K562 (cell line): ENCODE measurements around the gene MME. TPM values are rescaled to one million over a fixed set of nuclear protein-coding genes. Genes with fewer than 3 reads are reported as not detected.

Experiments
- ATAC-seq: fragments of 200-7000 bp; cut with Tn5 transposase; 3 replicates; pipeline ENCODE4 v1.9.1; 2020; ENCODE audit warnings: moderate library complexity
- BruUV-seq: library from RNA; stranded (reverse); fragments of 400-500 nt; replicated peaks from 2 replicates; lab custom pipeline; 2021; lab: Mats Ljungman, UMichigan
- CTCF ChIA-PET: fragments of 300-600 bp; formaldehyde crosslinking; extraction: SDS; loops from one replicate; lab custom pipeline; 2021; ENCODE audit warnings: low intra/inter-chr PET ratio; lab: Yijun Ruan, JAX
- POLR2A ChIA-PET: fragments of 300-600, 350-650 bp; sonication (Branson Sonifier 250); formaldehyde crosslinking; extraction: SDS; loops from one replicate; lab custom pipeline; 2021; ENCODE audit warnings: antibody characterized with exemption, inconsistent platforms; lab: Yijun Ruan, JAX
- DNase-seq, 4 experiments: peaks; one replicate each; pipeline versions ENCODE4 v3.0.0 to v3.0.0-alpha.2; 2011 to 2018; ENCODE audit warnings: low spot score in 3 of 4, mixed read lengths in 3 of 4; ENCODE audit errors: extremely low read depth in 1 of 4
- FAIRE-seq: peaks from 2 replicates; lab custom pipeline; 2011; peaks lifted over from hg19 to GRCh38; lab: Jason Lieb, UNC
- H2AFZ ChIP-seq: 2 replicates; pipeline ENCODE4 v1.6.0; 2011; ENCODE audit warnings: low read depth, low read length, control low read depth, inconsistent platforms
- H3K27ac ChIP-seq: fragments of 200-600 bp; 3 replicates; pipeline ENCODE4 v1.8.0; 2011; ENCODE audit warnings: low read depth, mild to moderate bottlenecking, control low read depth, inconsistent platforms, low read length, moderate library complexity, mixed read lengths; ENCODE audit errors: extremely low read depth
- H3K27me3 ChIP-seq, 2 experiments: fragments of 300-600 bp in 1 of 2; 2 replicates in 1 of 2; 3 replicates in 1 of 2; pipeline versions ENCODE4 v1.6.0 to v1.8.0; 2011; ENCODE audit warnings: inconsistent platforms in 2 of 2, low read length in 2 of 2, mild to moderate bottlenecking in 1 of 2, mixed read lengths in 1 of 2, moderate library complexity in 1 of 2; ENCODE audit not compliant: control insufficient read depth in 2 of 2, insufficient read depth in 2 of 2
- H3K36me3 ChIP-seq: fragments of 300-600 bp; 3 replicates; pipeline ENCODE4 v1.8.0; 2011; ENCODE audit warnings: mild to moderate bottlenecking, low read length, inconsistent platforms; ENCODE audit not compliant: control insufficient read depth, insufficient read depth
- H3K4me1 ChIP-seq, 2 experiments: fragments of 200-600 bp in 1 of 2; replicated peaks in 1 of 2; 2 replicates in 1 of 2; 3 replicates in 1 of 2; pipeline versions ENCODE4 v1.5.1 to v1.8.0; 2011; ENCODE audit warnings: inconsistent platforms in 2 of 2, low read length in 2 of 2, mild to moderate bottlenecking in 1 of 2, mixed read lengths in 1 of 2, moderate library complexity in 1 of 2; ENCODE audit not compliant: control insufficient read depth in 2 of 2, insufficient read depth in 2 of 2
- H3K4me2 ChIP-seq: 2 replicates; pipeline ENCODE4 v1.6.1; 2011; ENCODE audit warnings: low read length, control low read depth, inconsistent platforms, mixed read lengths; ENCODE audit not compliant: insufficient read depth
- H3K4me3 ChIP-seq: fragments of 200-600 bp; sonication (generic), shearing (Covaris generic); 2 replicates; pipeline ENCODE4 v1.5.1; 2016; ENCODE audit warnings: control low read depth, inconsistent platforms
- H3K79me2 ChIP-seq: fragments of 200-600 bp; 3 replicates; pipeline ENCODE4 v1.8.0; 2011; ENCODE audit warnings: low read length, inconsistent platforms; ENCODE audit not compliant: control insufficient read depth, insufficient read depth
- H3K9ac ChIP-seq, 2 experiments: 2 replicates each; pipeline versions ENCODE4 v1.6.0 to v1.6.1; 2011; ENCODE audit warnings: low read depth in 2 of 2, low read length in 2 of 2, control low read depth in 1 of 2, inconsistent platforms in 1 of 2, mild to moderate bottlenecking in 1 of 2, mixed read lengths in 1 of 2; ENCODE audit not compliant: insufficient read depth in 1 of 2
- H3K9me1 ChIP-seq: one replicate; pipeline ENCODE4 v1.6.0; 2011; ENCODE audit warnings: inconsistent platforms, mild to moderate bottlenecking, low read length, moderate library complexity; ENCODE audit not compliant: control insufficient read depth, insufficient read depth
- H3K9me3 ChIP-seq: replicated peaks from 2 replicates; pipeline ENCODE4 v1.5.1; 2011; ENCODE audit warnings: low read depth, low read length, inconsistent platforms; ENCODE audit not compliant: control insufficient read depth, insufficient read depth
- H4K20me1 ChIP-seq: replicated peaks from 2 replicates; pipeline ENCODE4 v1.6.1; 2011; ENCODE audit warnings: low read length, inconsistent platforms, mixed read lengths; ENCODE audit not compliant: control insufficient read depth, insufficient read depth
- AFF4 ChIP-seq: sonication (generic); formaldehyde crosslinking; IDR thresholded peaks from 2 replicates; pipeline ENCODE4 v1.8.0; 2023; ENCODE audit warnings: mild to moderate bottlenecking, missing genetic modification reagents
- HDAC3 ChIP-seq: fragments of 450-650 bp; IDR thresholded peaks from 2 replicates; pipeline ENCODE4 v1.6.1; 2018; ENCODE audit warnings: borderline replicate concordance, mild to moderate bottlenecking, moderate library complexity; ENCODE audit not compliant: partially characterized antibody
- HMGN3 ChIP-seq: IDR thresholded peaks from 2 replicates; pipeline ENCODE4 v1.6.1; 2011; ENCODE audit warnings: borderline replicate concordance, low read depth, mild to moderate bottlenecking, mixed read lengths, low read length; ENCODE audit not compliant: insufficient read length; ENCODE audit errors: extremely low read depth
- HNRNPL ChIP-seq: fragments of 200-400 bp; formaldehyde crosslinking; IDR thresholded peaks from 2 replicates; pipeline ENCODE4 v1.6.1; 2017; ENCODE audit warnings: low read depth, mild to moderate bottlenecking, low read length
- MEF2D ChIP-seq: conservative IDR thresholded peaks from 2 replicates; pipeline ENCODE4 v1.6.1; 2016; ENCODE audit warnings: low read depth, missing genetic modification characterization, missing compliant biosample characterization
- RBM25 ChIP-seq: fragments of 200-400 bp; formaldehyde crosslinking; IDR thresholded peaks from 2 replicates; pipeline ENCODE4 v1.6.1; 2018; ENCODE audit warnings: low read length, low read depth, moderate library complexity; ENCODE audit not compliant: severe bottlenecking
- RBM34 ChIP-seq: fragments of 200-400 bp; formaldehyde crosslinking; IDR thresholded peaks from 2 replicates; pipeline ENCODE4 v1.6.1; 2018; ENCODE audit warnings: low read length, borderline replicate concordance; ENCODE audit not compliant: insufficient read depth
- SNRNP70 ChIP-seq: fragments of 200-400 bp; formaldehyde crosslinking; optimal IDR thresholded peaks from 2 replicates; pipeline ENCODE3; 2017; ENCODE audit warnings: low read depth, low read length
- TAF7 ChIP-seq: fragments of 450-650 bp; IDR thresholded peaks from 2 replicates; pipeline ENCODE4 v1.6.1; 2016; ENCODE audit warnings: missing genetic modification characterization, missing compliant biosample characterization
- TFAM ChIP-seq: fragments of 250-450 bp; sonication (Bioruptor Pico); conservative IDR thresholded peaks from 2 replicates; pipeline ENCODE4 v1.5.0; 2021; ENCODE audit warnings: mild to moderate bottlenecking, moderate library complexity
- ZBTB7A ChIP-seq: IDR thresholded peaks from 2 replicates; pipeline ENCODE4 v1.6.1; 2011; ENCODE audit warnings: low read depth, mild to moderate bottlenecking, low read length, moderate library complexity, borderline replicate concordance; ENCODE audit not compliant: control insufficient read depth
- ZC3H4 ChIP-seq: sonication (generic); formaldehyde crosslinking; IDR thresholded peaks from 2 replicates; pipeline ENCODE4 v1.9.0; 2021; ENCODE audit warnings: missing genetic modification reagents, borderline replicate concordance
- ZC3H8 ChIP-seq: fragments of 450-650 bp; IDR thresholded peaks from 2 replicates; pipeline ENCODE4 v1.6.1; 2017
- ZNF551 ChIP-seq: fragments of 250-450 bp; sonication (Bioruptor Pico); IDR thresholded peaks from 2 replicates; pipeline ENCODE4 v1.5.0; 2021; ENCODE audit warnings: mild to moderate bottlenecking, moderate library complexity
- ZNF561 ChIP-seq: fragments of 450-650 bp; formaldehyde crosslinking; conservative IDR thresholded peaks from 2 replicates; pipeline ENCODE4 v1.4.0; 2020; ENCODE audit warnings: mild to moderate bottlenecking, moderate library complexity
- ZNF785 ChIP-seq: fragments of 250-450 bp; sonication (Bioruptor Pico); IDR thresholded peaks from 2 replicates; pipeline ENCODE4 v1.4.0; 2020; ENCODE audit warnings: mild to moderate bottlenecking
- WGBS: fragments of 100-300 bp; shearing (Covaris generic); methylation state at CpG from one replicate; pipeline ENCODE4 v1.1.6; 2016; ENCODE audit warnings: low coverage, mixed read lengths; ENCODE audit not compliant: insufficient coverage; ENCODE audit errors: missing lambda C conversion rate; 5-methylcytosine and 5-hydroxymethylcytosine counted together
- in situ Hi-C: fragments of 300-500 bp; cut with MboI; formaldehyde crosslinking; loops from 4 replicates; pipeline ENCODE4 v1.15.0; 2018; ENCODE audit warnings: inconsistent platforms, mixed read lengths
- intact Hi-C: fragments of 100-400 bp; cut with micrococcal nuclease; formaldehyde crosslinking; loops from 2 replicates; pipeline ENCODE4 v1.14.2; 2022
- polyA plus RNA-seq, 8 experiments: library from polyadenylated mRNA; depleted of rRNA in 4 of 8; stranded (reverse) in 5 of 8; unstranded in 3 of 8; fragments of >200 nt; fragmentation: Nextera tagmentation in 2 of 8; fragmentation: Illumina TruSeq in 1 of 8; extraction: Ambion mirVana in 2 of 8; extraction: Trizol in 1 of 8; gene quantifications; 2 replicates each; pipeline versions ENCODE4 v1.2.1 to v1.2.3, GENCODE V29; 2011 to 2014; ENCODE audit warnings: inconsistent platforms in 1 of 8, missing spikeins in 1 of 8
- total RNA-seq, 7 experiments: library from RNA; depleted of rRNA in 6 of 7; stranded (reverse); fragments of >200 nt in 6 of 7; fragmentation: Illumina TruSeq in 2 of 7; extraction: Trizol in 2 of 7; gene quantifications; 2 replicates each; pipeline versions ENCODE4 v1.2.1 to v1.2.3, GENCODE V29; 2011 to 2021; ENCODE audit warnings: low replicate concordance in 1 of 7
- TF ChIP-seq, protein P1 (sequence below): fragments of 250-450 bp; sonication (Bioruptor Pico); IDR thresholded peaks from 2 replicates; pipeline ENCODE4 v1.4.0; 2020; ENCODE audit warnings: mild to moderate bottlenecking

MME gene
- total and polyA plus RNA-seq, 9 of the 15 experiments (the other 6 are each of a cell fraction or from before 2014, with no cell fraction given), result 0.80 to 8.6 (median 2.5) TPM

GRCh38 chr3:155184011-155184410, 103.9 kb downstream of the MME start:
- 53% methylated on average over 1 of the region's 1 CpG for WGBS
- no peak overlapping the region for H3K9ac ChIP-seq
- no peak for FAIRE-seq
- no peak overlapping the region for H2AFZ ChIP-seq
- no peak overlapping the region for H3K4me3 ChIP-seq
- DNase-seq, result no peak
- no peaks in the 10 kb centered on the region for H3K9me1 ChIP-seq
- no TSS peak for BruUV-seq
- no peak overlapping the region for H3K27ac ChIP-seq
- H3K36me3 ChIP-seq, result no peaks in the 10 kb centered on the region
- ATAC-seq, result no peak
- no peak overlapping the region for H3K4me2 ChIP-seq
- no peaks in the 10 kb centered on the region for H3K9me3 ChIP-seq
- no peaks in the 10 kb centered on the region for H3K27me3 ChIP-seq
- TF ChIP-seq ZC3H4 (CRISPR knock-in tag), result no peak
- TF ChIP-seq TFAM (CRISPR knock-in tag), result no peak
- TF ChIP-seq RBM34, result no peak
- no peak for TF ChIP-seq HDAC3
- TF ChIP-seq ZC3H8, result no peak
- TF ChIP-seq AFF4, result no peak
- TF ChIP-seq ZBTB7A, result no peak
- no peak for TF ChIP-seq ZNF561 (CRISPR knock-in tag)
- no peak for TF ChIP-seq RBM25
- TF ChIP-seq TAF7, result no peak
- TF ChIP-seq, protein P1, sequence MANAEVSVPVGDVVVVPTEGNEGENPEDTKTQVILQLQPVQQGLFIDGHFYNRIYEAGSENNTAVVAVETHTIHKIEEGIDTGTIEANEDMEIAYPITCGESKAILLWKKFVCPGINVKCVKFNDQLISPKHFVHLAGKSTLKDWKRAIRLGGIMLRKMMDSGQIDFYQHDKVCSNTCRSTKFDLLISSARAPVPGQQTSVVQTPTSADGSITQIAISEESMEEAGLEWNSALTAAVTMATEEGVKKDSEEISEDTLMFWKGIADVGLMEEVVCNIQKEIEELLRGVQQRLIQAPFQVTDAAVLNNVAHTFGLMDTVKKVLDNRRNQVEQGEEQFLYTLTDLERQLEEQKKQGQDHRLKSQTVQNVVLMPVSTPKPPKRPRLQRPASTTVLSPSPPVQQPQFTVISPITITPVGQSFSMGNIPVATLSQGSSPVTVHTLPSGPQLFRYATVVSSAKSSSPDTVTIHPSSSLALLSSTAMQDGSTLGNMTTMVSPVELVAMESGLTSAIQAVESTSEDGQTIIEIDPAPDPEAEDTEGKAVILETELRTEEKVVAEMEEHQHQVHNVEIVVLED, result no peak
- no peak for TF ChIP-seq HNRNPL
- TF ChIP-seq MEF2D (tag), result no peak
- no peak for TF ChIP-seq ZNF785 (CRISPR knock-in tag)
- TF ChIP-seq ZNF551 (CRISPR knock-in tag), result no peak
- no peak for TF ChIP-seq SNRNP70
- TF ChIP-seq HMGN3, result no peak
- no peaks in the 10 kb centered on the region for H3K79me2 ChIP-seq
- no peaks in the 10 kb centered on the region for H4K20me1 ChIP-seq
- H3K4me1 ChIP-seq, result peaks cover under 1 to 18% of the 10 kb centered on the region in 2 experiments; a peak in 2 of 5 replicates
- in situ Hi-C loops (no loop called here), intact Hi-C loops (no loop called here)
- ChIA-PET CTCF (no interaction called here), POLR2A (interaction anchor here (2.0 kb wide), 1 partner anchor 11 kb away, joined by 4 read pairs; no protein-coding TSS in a partner anchor)
